GM21825 (cell line): ENCODE measurements around the gene CERS1.

Experiments used
- ATAC-seq: cut with Tn5 transposase; IDR thresholded peaks from one replicate; pipeline ENCODE4 v1.9.1; 2021; ENCODE audit warnings: mild to moderate bottlenecking, moderate library complexity; ENCODE audit not compliant: unreplicated experiment

Gene CERS1

GRCh38 chr19:18843960-18844359 is 52.0 kb downstream of the CERS1 start:
- ATAC-seq: no peak

- no peak for ATAC-seq
Observed at GRCh38 chr19:18842166-18842565, 53.8 kb downstream of the CERS1 start.

- ATAC-seq: no peak
Observed at GRCh38 chr19:18841400-18841799, 54.6 kb downstream of the CERS1 start.

GRCh38 chr19:18840288-18841267 is 55.4 kb downstream of the CERS1 start:
- no peak for ATAC-seq

- ATAC-seq: no peak
Observed at GRCh38 chr19:18839465-18840287, 56.3 kb downstream of the CERS1 start.

DNA sequence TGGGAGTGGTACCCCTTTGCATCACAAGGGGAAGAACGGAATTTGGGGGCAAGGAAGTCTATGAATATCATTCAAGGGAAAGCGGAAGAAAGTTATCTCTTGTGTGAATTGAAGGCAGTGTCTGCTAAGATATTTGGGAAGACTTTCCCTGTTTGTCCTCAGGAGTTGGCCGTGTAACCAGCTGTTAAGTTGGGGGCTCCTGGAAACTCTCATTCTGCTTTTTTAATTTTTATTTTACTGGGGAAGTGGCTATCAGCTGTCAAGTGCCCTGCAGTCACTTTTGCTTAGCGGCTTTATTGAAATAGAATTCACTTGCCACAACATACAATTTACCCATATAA is 61.3 kb downstream of the CERS1 start:
- no peak for ATAC-seq

- no peak for ATAC-seq
Observed at GRCh38 chr19:18833849-18834643, 61.9 kb downstream of the CERS1 start.

DNA sequence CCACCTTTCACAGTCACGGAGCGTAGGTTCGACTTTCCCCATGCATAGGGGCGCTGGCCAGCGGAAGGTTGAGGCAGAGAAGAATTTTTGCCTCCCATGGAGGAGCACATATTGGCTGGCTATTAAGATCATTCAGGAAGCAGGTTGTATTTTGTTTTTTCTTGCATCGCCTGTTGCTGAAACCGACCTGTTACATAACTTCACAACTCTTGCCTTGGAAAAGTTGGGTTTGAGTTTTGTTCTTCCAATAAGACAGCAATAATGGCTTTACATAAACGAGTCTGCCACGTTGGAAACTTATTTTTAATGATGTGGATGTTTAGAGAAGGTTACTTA is 62.8 kb downstream of the CERS1 start:
- no peak for ATAC-seq

- peak; percentile 28 for ATAC-seq
Observed at GRCh38 chr19:18832306-18833140, 63.4 kb downstream of the CERS1 start.

- peak; percentile 76 for ATAC-seq
Observed at GRCh38 chr19:18831524-18832305, 64.2 kb downstream of the CERS1 start, which contains the start of gene UPF1. Gene UPF1 (plus strand): TSS chr19:18831959. CDS start chr19:18832210, 251 bp downstream.

- ATAC-seq: no peak
Observed at GRCh38 chr19:18830488-18830887, 65.5 kb downstream of the CERS1 start.

- no peak for ATAC-seq
Observed at GRCh38 chr19:18828786-18829185, 67.2 kb downstream of the CERS1 start.
